Ishikawa (cell line): ENCODE data around the gene RCAN2.

Experiments used
- CEBPB ChIP-seq: IDR thresholded peaks from 2 replicates; pipeline ENCODE4 v1.6.1; 2012
- CREB1 ChIP-seq: IDR thresholded peaks from 2 replicates; pipeline ENCODE4 v1.6.1; 2012; ENCODE audit warnings: low read depth
- EGR1 ChIP-seq: IDR thresholded peaks from 2 replicates; pipeline ENCODE4 v1.6.1; 2012
- EP300 ChIP-seq: IDR thresholded peaks from 2 replicates; pipeline ENCODE4 v1.6.1; 2012; ENCODE audit warnings: borderline replicate concordance
- FOXM1 ChIP-seq: IDR thresholded peaks from 2 replicates; pipeline ENCODE4 v1.6.1; 2012; ENCODE audit warnings: low read depth, borderline replicate concordance
- MAX ChIP-seq: IDR thresholded peaks from 2 replicates; pipeline ENCODE4 v1.6.1; 2012
- NFIC ChIP-seq: IDR thresholded peaks from 2 replicates; pipeline ENCODE4 v1.6.1; 2012
- RAD21 ChIP-seq: IDR thresholded peaks from 2 replicates; pipeline ENCODE4 v1.6.1; 2012; ENCODE audit warnings: low read depth
- REST ChIP-seq: IDR thresholded peaks from 2 replicates; pipeline ENCODE4 v1.6.1; 2012; ENCODE audit warnings: low read depth, mild to moderate bottlenecking
- TAF1 ChIP-seq: IDR thresholded peaks from 2 replicates; pipeline ENCODE4 v1.6.1; 2012; ENCODE audit warnings: low read depth, mild to moderate bottlenecking
- TCF12 ChIP-seq: IDR thresholded peaks from 2 replicates; pipeline ENCODE4 v1.6.1; 2012; ENCODE audit warnings: low read depth
- TEAD4 ChIP-seq: IDR thresholded peaks from 2 replicates; pipeline ENCODE4 v1.6.1; 2012
- USF1 ChIP-seq: IDR thresholded peaks from 2 replicates; pipeline ENCODE4 v1.6.1; 2012
- YY1 ChIP-seq: IDR thresholded peaks from 2 replicates; pipeline ENCODE4 v1.6.1; 2012; ENCODE audit warnings: low read depth
- ZBTB7A ChIP-seq: IDR thresholded peaks from 2 replicates; pipeline ENCODE4 v1.6.1; 2012; ENCODE audit warnings: low read depth

RCAN2 gene

GRCh38 chr6:46501136-46502089, 10.2 kb upstream of the RCAN2 start:
- TF ChIP-seq YY1 (no peak), TCF12 (no peak), MAX (no peak), EGR1 (no peak), TAF1 (no peak), EP300 (no peak), CREB1 (no peak), TEAD4 (no peak), RAD21 (no peak), USF1 (no peak), NFIC (no peak), FOXM1 (no peak)

- TF ChIP-seq CEBPB (no peak), ZBTB7A (no peak), NFIC (no peak), MAX (no peak), REST (no peak), RAD21 (no peak), TEAD4 (no peak), CREB1 (no peak), USF1 (no peak), TCF12 (no peak), FOXM1 (no peak), TAF1 (no peak), EGR1 (no peak)
Observed at GRCh38 chr6:46500382-46500781, 9.1 kb upstream of the RCAN2 start.

GRCh38 chr6:46491628-46492547, 639 bp upstream of the RCAN2 start:
- TF ChIP-seq NFIC (no peak), TAF1 (no peak), RAD21 (peak; percentile 41; the same call in 1 of the 2 replicates)

- TF ChIP-seq NFIC: no peak
- no peak for TF ChIP-seq EGR1
- peak; percentile 85 for TF ChIP-seq ZBTB7A
- TF ChIP-seq EP300: no peak
Observed at GRCh38 chr6:46490425-46491200, 636 bp downstream of the RCAN2 start.

- no peak for TF ChIP-seq FOXM1
- TF ChIP-seq TEAD4: no peak
- no peak for TF ChIP-seq TCF12
- TF ChIP-seq ZBTB7A: no peak
- TF ChIP-seq NFIC: no peak
- TF ChIP-seq EGR1: no peak
- TF ChIP-seq REST: no peak
- no peak for TF ChIP-seq USF1
- no peak for TF ChIP-seq CREB1
- TF ChIP-seq TAF1: no peak
- TF ChIP-seq CEBPB: no peak
Observed at GRCh38 chr6:46486181-46486580, 5.1 kb downstream of the RCAN2 start.
